ENCODE data around the gene INTS1. TPM values are rescaled to one million over a fixed set of nuclear protein-coding genes. Genes with fewer than 3 reads are reported as not detected.
A peak's percentile ranks its signal among the peaks of the same experiment; 100 is the strongest.

Gene INTS1
- 10 to 100 TPM; 33.1 to 80.3 (median 48.0) TPM for total RNA-seq

DNA sequence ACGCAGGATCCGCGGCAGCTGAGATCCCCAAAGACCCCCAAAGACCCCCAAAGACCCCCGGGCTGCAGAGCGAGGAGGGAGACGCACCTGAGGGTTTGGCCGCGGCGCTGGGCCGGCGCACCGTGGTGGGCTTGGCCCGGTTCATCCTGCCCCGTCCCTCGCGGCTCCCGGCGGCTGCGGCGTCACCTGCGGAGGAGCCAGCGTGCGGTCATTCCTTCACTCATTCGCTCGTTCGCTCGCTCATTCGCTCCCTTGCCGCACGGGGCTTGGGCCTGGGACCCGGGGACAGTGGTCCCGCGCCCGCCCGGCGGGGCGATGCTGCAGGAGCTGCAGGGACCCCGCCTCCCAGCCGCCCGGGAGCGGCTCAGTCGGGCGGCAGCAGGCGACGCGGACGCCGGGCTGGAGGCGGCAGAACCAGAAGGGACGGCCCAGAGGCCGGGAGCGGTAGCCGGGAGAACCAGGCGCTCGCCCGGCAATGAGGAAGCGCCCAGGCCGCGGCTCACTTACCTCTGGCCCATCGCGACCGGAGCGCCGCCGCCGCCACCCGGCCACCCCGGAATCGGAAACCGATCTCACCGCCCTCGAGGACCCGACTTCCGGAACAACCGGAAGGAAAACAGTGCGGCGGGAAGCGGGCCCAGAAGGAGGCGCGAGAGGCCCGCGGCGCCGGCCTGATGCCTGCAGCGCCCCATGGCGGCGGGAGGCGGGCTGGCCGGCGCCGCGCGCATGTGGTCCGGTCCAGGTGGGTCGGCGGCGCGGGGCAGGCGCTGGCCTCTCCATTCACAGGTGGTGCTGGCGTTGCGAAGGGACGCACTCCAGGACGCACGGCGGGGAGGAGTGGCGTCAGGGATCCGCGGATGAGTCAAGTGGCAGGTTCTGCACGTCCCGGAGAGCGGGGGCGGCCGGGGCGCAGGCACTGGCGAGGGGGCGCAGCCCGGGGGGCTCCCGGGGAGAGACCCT, at the start of gene INTS1:
Gene INTS1 (minus strand): TSS at position 574 of the 960 bp plus-strand sequence. CDS start 429 bp downstream, at position 145.
- Histone ChIP-seq H3K9me3 (no peaks in the 10 kb centered on the region), H3K4me3 (peak within 1 kb of the TSS; percentile 95 to 100 (median 98)), H3K4me1 (peaks cover 20 to 41% (median 39%) of the 10 kb centered on the region in 4 donors), H3K36me3 (peaks cover 17 to 40% (median 38%) of the 10 kb centered on the region in 4 donors), H3K27ac (replicated peaks in 1 of 4) (peak within 1 kb of the TSS; percentile 71 to 82 (median 74)), H3K27me3 (no peaks in the 10 kb centered on the region)
- 1% methylated on average over 38 of the region's 118 CpGs for WGBS
- peak; percentile 97 for DNase-seq (ENCODE audit: extremely low spot score)
- peak; percentile 84 to 97 for TF ChIP-seq POLR2AphosphoS5 (IDR thresholded peaks at IDR 0.05)
- TF ChIP-seq EP300 (IDR thresholded peaks at IDR 0.05): no peak
- TF ChIP-seq, protein P1, sequence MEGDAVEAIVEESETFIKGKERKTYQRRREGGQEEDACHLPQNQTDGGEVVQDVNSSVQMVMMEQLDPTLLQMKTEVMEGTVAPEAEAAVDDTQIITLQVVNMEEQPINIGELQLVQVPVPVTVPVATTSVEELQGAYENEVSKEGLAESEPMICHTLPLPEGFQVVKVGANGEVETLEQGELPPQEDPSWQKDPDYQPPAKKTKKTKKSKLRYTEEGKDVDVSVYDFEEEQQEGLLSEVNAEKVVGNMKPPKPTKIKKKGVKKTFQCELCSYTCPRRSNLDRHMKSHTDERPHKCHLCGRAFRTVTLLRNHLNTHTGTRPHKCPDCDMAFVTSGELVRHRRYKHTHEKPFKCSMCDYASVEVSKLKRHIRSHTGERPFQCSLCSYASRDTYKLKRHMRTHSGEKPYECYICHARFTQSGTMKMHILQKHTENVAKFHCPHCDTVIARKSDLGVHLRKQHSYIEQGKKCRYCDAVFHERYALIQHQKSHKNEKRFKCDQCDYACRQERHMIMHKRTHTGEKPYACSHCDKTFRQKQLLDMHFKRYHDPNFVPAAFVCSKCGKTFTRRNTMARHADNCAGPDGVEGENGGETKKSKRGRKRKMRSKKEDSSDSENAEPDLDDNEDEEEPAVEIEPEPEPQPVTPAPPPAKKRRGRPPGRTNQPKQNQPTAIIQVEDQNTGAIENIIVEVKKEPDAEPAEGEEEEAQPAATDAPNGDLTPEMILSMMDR (IDR thresholded peaks at IDR 0.05): peak; percentile 98 to 99 (median 98)
- TF ChIP-seq POLR2A (IDR thresholded peaks at IDR 0.05; ENCODE audit: low read depth): no peak
- intact Hi-C loops (cut with DNase I): loop anchor here (5.0 kb wide), 1 partner anchor 68 kb away; the partner anchor contains the start of gene PSMG3

DNA sequence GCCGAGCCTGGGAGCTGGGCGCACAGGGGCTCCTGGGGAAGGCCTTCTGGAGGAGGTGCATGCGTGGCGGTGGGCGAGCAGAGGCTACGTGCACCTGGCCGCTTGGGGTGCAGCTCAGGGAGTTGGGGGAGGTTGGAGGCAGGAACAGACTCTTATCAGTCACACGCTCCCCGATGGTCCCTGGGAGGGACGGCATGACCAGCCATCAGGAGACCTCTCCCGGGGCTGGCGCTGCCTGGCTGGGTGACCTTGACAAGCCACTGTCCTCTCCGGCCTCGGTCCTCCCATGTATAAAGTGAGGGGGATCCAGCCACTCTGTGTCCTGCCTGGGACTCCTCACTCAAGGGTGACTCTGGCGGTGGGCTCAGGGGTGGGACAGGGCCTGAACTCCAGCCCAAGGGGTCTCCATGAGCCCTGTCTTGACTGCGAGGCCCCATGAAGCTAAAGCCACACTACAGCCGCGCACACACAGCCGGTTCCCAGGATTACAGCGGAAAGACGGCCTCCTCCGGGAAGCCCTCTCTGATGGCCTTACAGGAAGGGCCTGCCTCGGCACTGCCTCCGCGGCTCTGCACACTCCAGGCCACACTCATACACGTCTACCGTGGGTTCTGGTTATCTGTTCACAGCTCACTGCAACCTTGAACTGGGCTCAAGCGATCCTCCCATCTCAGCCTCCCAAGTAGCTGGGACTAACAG, 49.5 kb upstream of the INTS1 start:
- intact Hi-C loops (cut with DNase I): no loop called here
- no peak overlapping the region for H3K27ac ChIP-seq (replicated peaks in 1 of 4)
- WGBS: 90% methylated on average over 25 of the region's 28 CpGs
- H3K27me3 ChIP-seq: peaks cover 0 to 21% (median 0%) of the 10 kb centered on the region in 4 donors
- no peak overlapping the region for H3K4me3 ChIP-seq
- DNase-seq (ENCODE audit: extremely low spot score): no peak
- TF ChIP-seq EP300 (IDR thresholded peaks at IDR 0.05): no peak
- no peak for TF ChIP-seq POLR2A (IDR thresholded peaks at IDR 0.05; ENCODE audit: low read depth)
- TF ChIP-seq, protein P1 (IDR thresholded peaks at IDR 0.05): no peak
- TF ChIP-seq POLR2AphosphoS5 (IDR thresholded peaks at IDR 0.05): no peak
- peaks cover 14 to 26% (median 15%) of the 10 kb centered on the region in 4 donors for H3K4me1 ChIP-seq
- no peaks in the 10 kb centered on the region for H3K9me3 ChIP-seq
- no peaks in the 10 kb centered on the region for H3K36me3 ChIP-seq

- Histone ChIP-seq H3K27ac (replicated peaks in 1 of 4) (no peak overlapping the region), H3K4me3 (no peak overlapping the region), H3K36me3 (no peaks in the 10 kb centered on the region), H3K27me3 (peaks cover 0 to 13% (median 0%) of the 10 kb centered on the region in 4 donors), H3K9me3 (no peaks in the 10 kb centered on the region), H3K4me1 (peaks cover 14 to 17% (median 15%) of the 10 kb centered on the region in 4 donors)
- 84% methylated on average over 7 of the region's 7 CpGs for WGBS
- intact Hi-C loops (cut with DNase I): no loop called here
- no peak for DNase-seq (ENCODE audit: extremely low spot score)
- TF ChIP-seq POLR2AphosphoS5 (IDR thresholded peaks at IDR 0.05) (no peak), EP300 (IDR thresholded peaks at IDR 0.05) (no peak), POLR2A (IDR thresholded peaks at IDR 0.05; ENCODE audit: low read depth) (no peak)
- TF ChIP-seq, protein P1 (IDR thresholded peaks at IDR 0.05): no peak
Measured at GRCh38 chr7:1552200-1552599, 48.0 kb upstream of the INTS1 start.

DNA sequence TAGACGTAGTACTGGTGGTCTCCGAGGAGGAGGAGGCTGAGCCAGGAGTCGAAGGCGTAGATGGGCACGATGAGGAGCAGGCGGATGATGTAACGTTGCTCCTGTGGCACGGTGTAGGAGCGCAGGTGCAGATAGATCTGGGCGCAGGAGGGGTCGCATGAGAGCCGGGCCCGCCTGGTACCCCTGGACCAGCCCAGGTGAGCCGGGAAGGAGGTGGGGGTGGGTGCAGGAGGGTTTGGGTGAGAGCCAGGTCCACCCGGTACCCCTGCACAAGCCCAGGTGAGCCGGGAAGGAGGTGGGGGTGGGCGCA, 46.6 kb upstream of the INTS1 start:
- Histone ChIP-seq H3K4me1 (peaks cover 8 to 16% (median 11%) of the 10 kb centered on the region in 4 donors), H3K36me3 (no peaks in the 10 kb centered on the region), H3K9me3 (no peaks in the 10 kb centered on the region), H3K27ac (replicated peaks in 1 of 4) (no peak overlapping the region), H3K27me3 (peaks cover 0 to 5% (median 0%) of the 10 kb centered on the region in 4 donors), H3K4me3 (no peak overlapping the region)
- no peak for DNase-seq (ENCODE audit: extremely low spot score)
- intact Hi-C loops (cut with DNase I): no loop called here
- 93% methylated on average over 15 of the region's 17 CpGs for WGBS
- TF ChIP-seq, protein P1 (IDR thresholded peaks at IDR 0.05): no peak
- TF ChIP-seq EP300 (IDR thresholded peaks at IDR 0.05) (no peak), POLR2A (IDR thresholded peaks at IDR 0.05; ENCODE audit: low read depth) (no peak)
